Ectodermal cell (in vitro differentiated cells): ENCODE results near the gene EFCAB6.

ENCODE experiments used
- H3K27ac ChIP-seq: 2 replicates; pipeline ENCODE4 v1.7.0; 2013; ENCODE audit warnings: mild to moderate bottlenecking, low read depth, low read length; ENCODE audit not compliant: insufficient read depth, poor library complexity, severe bottlenecking
- H3K27me3 ChIP-seq: 2 replicates; pipeline ENCODE4 v1.7.0; 2013; ENCODE audit warnings: mild to moderate bottlenecking, low read length; ENCODE audit not compliant: insufficient read depth, control insufficient read depth, poor library complexity, severe bottlenecking
- H3K36me3 ChIP-seq: one replicate; pipeline ENCODE4 v1.7.0; 2013; ENCODE audit warnings: low read length; ENCODE audit not compliant: control insufficient read depth, insufficient read depth
- H3K4me1 ChIP-seq: one replicate; pipeline ENCODE4 v1.7.0; 2013; ENCODE audit warnings: low read length; ENCODE audit not compliant: control insufficient read depth, insufficient read depth
- H3K4me3 ChIP-seq: 2 replicates; pipeline ENCODE4 v1.7.0; 2013; ENCODE audit warnings: low read depth, low read length, control low read depth; ENCODE audit not compliant: insufficient read depth
- H3K9me3 ChIP-seq: 2 replicates; pipeline ENCODE4 v1.7.0; 2013; ENCODE audit warnings: mild to moderate bottlenecking, low read length, moderate library complexity; ENCODE audit not compliant: control insufficient read depth
- WGBS, 2 experiments: methylation state at CpG; one replicate each; pipeline ENCODE4 v1.1.7; 2013; ENCODE audit warnings: missing lambda C conversion rate in 2 of 2; 5-methylcytosine and 5-hydroxymethylcytosine counted together

Gene EFCAB6

DNA sequence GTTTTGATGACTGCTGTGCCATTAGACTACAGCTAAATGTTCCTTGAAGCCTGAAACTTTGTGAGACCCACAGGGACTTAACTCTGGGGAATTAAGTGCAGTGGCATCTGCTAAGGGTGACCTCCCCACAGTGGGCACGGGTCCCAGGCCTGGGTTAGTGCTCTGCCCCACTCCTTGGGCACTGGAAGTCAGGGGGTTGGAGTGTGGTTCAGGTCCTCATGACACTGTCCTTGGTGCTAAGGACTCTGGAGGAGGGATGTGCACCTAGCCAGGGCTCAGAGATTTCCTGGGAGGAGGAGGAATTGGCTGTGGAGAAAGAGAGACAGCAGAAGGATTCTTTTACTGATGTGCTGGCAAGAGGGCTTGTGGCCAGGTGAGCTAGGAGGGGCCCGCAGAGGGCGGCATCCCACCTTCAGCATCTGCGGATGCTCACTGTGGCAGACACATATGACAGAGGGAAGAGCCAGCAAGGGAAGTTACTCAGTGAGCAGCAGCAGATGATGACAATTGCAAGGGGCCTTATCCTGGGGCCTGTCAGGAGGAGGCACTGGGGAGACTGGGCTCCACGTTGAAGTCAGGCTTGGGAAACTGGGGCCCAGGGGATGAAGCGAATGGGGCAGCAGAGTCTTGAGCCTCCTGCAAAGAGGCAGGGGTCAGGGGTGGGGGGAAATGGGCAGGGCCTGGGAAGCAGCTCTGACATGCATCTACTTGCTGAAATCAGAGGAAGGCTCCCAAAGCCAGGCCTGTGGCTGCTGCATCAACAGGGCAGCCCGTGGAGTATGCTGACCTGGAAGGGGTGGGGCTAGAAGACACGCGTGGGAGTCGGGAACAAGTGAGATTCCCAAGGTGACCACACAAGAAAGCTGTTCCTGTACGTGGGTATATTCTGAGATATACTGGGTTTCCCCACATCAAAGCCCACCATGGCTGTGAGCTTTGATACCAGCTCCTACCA, 256.3 kb downstream of the EFCAB6 start:
- 89% methylated on average over 11 of the region's 11 CpGs for WGBS, 2 experiments
- H3K27ac ChIP-seq: no peak overlapping the region
- H3K4me1 ChIP-seq: no peaks in the 10 kb centered on the region
- H3K27me3 ChIP-seq: no peaks in the 10 kb centered on the region
- H3K36me3 ChIP-seq: no peaks in the 10 kb centered on the region
- no peaks in the 10 kb centered on the region for H3K9me3 ChIP-seq
- no peak overlapping the region for H3K4me3 ChIP-seq

DNA sequence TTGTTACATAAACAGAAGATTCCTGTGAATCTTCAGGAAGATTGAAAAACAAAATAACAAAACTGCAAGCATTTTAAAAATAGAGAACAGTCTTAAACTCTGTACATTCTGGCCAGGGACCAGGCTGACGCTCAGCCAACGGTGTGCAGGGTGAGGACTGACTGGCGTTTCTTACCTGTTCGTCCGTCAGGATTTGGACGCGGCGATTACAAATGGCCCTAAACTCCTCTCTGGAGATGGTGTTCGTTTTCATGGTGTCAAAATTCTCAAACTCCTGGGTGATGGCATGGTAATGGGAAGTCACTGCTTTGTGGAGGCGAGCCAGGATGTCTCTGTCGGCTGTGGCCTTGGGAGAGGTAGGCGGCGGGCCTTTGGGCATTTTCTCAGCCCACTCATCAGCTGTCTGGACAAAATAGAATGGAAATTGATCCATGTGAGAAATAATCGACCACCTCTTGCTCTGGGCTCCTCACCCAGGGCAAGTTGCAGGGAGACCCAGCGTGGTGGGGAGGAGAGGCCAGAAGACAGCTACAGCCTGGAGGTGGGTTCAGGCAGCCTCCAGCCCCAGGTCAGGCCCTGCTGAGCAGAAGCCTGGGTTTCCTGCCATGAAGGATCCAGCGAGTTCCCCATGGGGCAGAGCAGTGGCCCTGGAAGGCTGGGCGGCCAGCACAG, 257.3 kb downstream of the EFCAB6 start:
- Histone ChIP-seq H3K4me3 (no peak overlapping the region), H3K36me3 (no peaks in the 10 kb centered on the region), H3K4me1 (no peaks in the 10 kb centered on the region), H3K9me3 (no peaks in the 10 kb centered on the region), H3K27ac (no peak overlapping the region), H3K27me3 (no peaks in the 10 kb centered on the region)
- WGBS, 2 experiments: 96% methylated on average over 17 of the region's 17 CpGs

DNA sequence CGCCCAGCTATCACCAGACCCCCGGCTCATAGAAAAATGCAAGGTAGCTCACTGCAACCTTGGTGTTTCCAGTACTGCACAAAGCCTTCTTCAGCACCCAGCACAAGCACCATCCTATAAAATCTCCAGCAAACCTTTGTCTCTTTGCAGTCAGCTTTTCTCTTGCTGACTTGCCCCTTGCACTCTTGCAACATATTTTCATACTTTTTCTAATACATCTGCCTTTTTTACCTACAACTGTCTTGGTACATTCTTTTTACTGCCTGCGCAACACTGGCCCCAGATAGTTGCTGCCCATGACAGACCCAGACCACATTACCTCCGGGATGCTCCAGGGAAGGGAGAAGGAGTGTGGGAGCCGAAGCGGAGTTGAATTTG, 257.9 kb downstream of the EFCAB6 start:
- H3K36me3 ChIP-seq: no peaks in the 10 kb centered on the region
- H3K27ac ChIP-seq: no peak overlapping the region
- no peak overlapping the region for H3K4me3 ChIP-seq
- no peaks in the 10 kb centered on the region for H3K27me3 ChIP-seq
- no peaks in the 10 kb centered on the region for H3K9me3 ChIP-seq
- 94% methylated on average over 6 of the region's 6 CpGs for WGBS, 2 experiments
- H3K4me1 ChIP-seq: no peaks in the 10 kb centered on the region

DNA sequence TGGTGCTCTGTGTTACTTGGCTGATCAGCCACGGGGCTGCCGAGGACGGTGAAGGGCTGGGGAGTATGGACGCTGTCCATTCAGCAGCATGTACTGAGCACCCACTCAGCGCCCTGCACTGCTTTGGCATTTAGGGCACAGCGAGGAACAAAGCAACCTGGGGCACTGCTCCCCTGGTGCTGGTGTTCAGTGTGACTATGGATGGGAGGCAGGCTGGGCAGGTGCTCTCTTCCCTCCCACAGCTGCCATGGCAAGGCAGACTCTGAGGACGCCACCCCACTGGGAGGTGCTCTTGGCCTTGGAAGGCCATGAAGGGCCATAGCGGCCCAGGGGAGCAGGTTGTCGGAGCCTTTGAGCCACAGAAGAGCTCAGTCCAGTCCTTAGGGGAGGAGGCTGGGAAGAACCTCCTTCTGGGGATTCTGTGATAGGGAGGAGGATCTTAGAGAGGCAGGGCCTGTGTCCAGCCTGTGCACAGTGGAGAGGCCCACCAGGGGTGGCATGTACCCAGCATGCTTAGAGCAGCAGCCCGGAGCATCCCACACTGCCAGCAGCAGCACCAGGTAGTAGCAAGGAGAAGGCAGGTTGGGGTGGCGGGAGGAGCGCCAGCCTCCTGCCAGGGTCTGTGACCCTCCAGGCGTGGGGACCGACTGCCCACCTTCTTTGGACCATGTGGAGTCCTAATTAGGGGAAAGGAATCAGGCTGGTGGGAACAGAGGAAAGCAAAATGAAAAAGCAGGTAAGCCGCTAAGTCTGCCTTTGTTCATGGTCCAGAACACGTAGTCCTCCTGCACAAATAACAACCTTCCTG, 258.4 kb downstream of the EFCAB6 start:
- H3K36me3 ChIP-seq: no peaks in the 10 kb centered on the region
- no peaks in the 10 kb centered on the region for H3K4me1 ChIP-seq
- no peak overlapping the region for H3K4me3 ChIP-seq
- 93 to 95% methylated on average over 16 of the region's 16 CpGs for WGBS, 2 experiments
- no peak overlapping the region for H3K27ac ChIP-seq
- no peaks in the 10 kb centered on the region for H3K27me3 ChIP-seq
- no peaks in the 10 kb centered on the region for H3K9me3 ChIP-seq

DNA sequence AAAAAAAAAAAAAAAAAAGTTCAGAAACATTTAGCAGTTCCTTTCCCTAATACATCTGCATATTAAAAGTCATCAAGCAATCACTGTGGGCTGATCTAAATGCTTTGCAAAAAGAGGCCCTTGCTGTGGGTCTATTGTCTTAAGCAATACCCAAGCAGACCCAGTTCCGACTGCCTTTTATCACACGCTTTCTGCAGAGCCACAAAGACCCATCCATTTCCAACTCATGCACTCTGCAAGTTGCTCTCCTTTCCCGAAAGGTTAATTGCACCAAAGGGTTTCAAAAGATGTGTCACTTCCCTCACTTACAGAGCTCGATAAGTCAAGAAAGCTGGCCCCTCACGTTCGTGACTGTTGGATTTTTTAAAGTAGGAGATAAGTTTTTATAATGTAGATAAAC, 261.4 kb downstream of the EFCAB6 start:
- H3K27ac ChIP-seq: no peak overlapping the region
- H3K36me3 ChIP-seq: no peaks in the 10 kb centered on the region
- no peaks in the 10 kb centered on the region for H3K27me3 ChIP-seq
- H3K4me3 ChIP-seq: no peak overlapping the region
- H3K9me3 ChIP-seq: no peaks in the 10 kb centered on the region
- H3K4me1 ChIP-seq: no peaks in the 10 kb centered on the region
- WGBS, 2 experiments: 80% methylated on average over 6 of the region's 6 CpGs

DNA sequence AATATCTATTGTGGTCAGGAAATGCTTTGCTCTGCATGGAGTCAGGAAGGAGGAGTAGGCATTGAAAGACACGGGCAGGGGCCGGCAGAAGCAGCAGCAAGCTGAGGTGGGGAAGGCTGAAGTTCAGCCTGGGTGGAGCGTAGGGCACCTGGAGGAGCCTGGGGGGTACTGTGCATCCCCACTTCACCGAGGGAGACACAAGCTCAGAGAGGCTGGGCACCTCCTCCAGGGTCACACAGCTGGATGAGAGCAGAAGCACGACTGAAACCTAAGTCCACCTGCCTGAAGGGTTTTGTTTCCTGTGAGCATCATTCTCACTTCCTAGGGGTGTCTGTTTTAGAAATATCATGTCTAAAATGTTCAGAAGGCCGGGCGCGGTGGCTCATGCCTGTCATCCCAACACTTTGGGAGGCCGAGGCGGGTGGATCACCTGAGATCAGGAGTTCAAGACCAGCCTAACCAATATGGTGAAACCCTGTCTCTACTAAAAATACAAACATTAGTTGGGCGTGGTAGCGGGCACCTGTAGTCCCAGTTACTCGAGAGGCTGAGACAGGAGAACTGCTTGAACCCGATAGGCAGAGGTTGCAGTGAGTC, 262.0 kb downstream of the EFCAB6 start:
- no peak overlapping the region for H3K27ac ChIP-seq
- no peak overlapping the region for H3K4me3 ChIP-seq
- no peaks in the 10 kb centered on the region for H3K36me3 ChIP-seq
- no peaks in the 10 kb centered on the region for H3K27me3 ChIP-seq
- H3K9me3 ChIP-seq: no peaks in the 10 kb centered on the region
- WGBS, 2 experiments: 71 to 75% methylated on average over 14 of the region's 14 CpGs
- no peaks in the 10 kb centered on the region for H3K4me1 ChIP-seq

DNA sequence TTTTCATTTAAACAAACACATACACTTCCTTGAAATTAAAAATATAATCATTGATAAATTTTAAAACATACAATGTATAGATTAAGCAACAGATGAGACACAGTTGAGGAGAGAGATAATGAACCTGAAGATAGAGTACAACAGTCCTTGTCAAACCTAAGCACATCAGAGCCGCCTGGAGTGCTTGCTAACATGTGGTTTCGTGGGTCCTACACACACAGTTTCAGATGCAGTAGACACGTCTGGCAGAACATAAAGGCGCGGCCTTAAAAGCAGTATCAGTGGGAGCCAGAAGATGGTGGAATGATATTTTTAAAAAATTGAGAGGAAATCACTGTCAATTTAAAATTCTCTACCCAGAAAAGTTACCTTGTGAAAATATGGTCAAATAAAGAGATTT, 265.9 kb downstream of the EFCAB6 start:
- H3K9me3 ChIP-seq: no peaks in the 10 kb centered on the region
- H3K4me1 ChIP-seq: no peaks in the 10 kb centered on the region
- H3K36me3 ChIP-seq: no peaks in the 10 kb centered on the region
- H3K27me3 ChIP-seq: no peaks in the 10 kb centered on the region
- 95 to 96% methylated on average over 5 of the region's 5 CpGs for WGBS, 2 experiments
- no peak overlapping the region for H3K27ac ChIP-seq
- no peak overlapping the region for H3K4me3 ChIP-seq

DNA sequence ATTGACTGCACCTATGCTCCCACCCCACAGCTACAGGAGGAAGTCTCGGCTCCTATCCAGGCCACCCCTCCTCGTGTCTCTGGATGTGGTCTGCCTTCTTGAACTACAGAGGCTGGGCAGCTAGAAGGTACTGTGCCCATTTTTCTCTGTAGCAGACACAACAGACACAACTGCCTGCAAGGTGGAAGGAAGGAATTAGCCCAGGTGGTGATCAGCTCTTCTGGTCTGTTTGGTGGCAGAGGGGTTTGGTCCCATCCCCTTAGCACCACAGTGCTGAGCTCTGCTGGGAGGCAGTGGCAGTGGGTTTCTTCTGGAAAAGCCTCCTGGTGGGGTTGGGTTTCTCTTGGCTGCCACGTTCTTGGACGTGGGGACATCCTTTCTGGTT, 267.8 kb downstream of the EFCAB6 start:
- no peak overlapping the region for H3K4me3 ChIP-seq
- whole genome bisulfite sequencing, 2 experiments: 83 to 91% methylated on average over 4 of the region's 4 CpGs

DNA sequence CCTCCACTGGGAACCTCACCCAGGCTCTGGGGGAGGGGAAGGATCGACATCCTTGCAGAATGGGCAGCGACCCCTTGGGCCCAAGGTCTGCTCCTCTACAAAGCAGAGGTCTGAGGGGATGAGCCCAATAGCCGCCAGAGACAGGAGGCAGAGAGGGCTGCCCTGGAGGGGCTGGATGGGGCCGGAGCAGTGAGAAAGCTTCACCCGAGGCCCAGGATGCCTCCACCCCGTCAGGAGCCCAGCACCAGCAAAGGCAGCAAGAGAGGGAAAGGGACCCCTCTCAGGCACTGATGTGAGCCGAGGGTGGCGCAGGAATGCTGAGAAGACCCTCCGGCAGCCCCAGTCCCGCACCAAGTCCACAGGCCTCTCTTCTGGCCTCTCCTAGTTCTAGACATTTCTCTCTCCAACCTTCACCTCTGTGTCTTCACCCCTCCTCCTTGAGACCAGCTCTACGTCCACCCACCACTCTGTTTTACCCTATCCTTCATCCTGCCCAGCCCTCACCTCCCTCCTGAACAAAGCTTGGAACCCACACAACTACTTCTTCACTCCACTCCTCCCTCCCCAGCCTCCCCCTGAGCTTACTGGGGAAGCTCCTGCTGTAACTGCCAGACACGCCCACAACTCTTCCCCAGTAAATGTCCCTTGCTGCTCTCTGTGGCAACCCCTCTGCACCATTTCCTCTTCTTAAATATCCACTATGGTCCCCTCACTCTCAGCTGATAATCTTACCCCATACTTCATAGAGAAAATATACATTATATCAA, 268.4 kb downstream of the EFCAB6 start:
- no peaks in the 10 kb centered on the region for H3K36me3 ChIP-seq
- H3K4me1 ChIP-seq: no peaks in the 10 kb centered on the region
- no peak overlapping the region for H3K27ac ChIP-seq
- no peaks in the 10 kb centered on the region for H3K9me3 ChIP-seq
- no peak overlapping the region for H3K4me3 ChIP-seq
- no peaks in the 10 kb centered on the region for H3K27me3 ChIP-seq
- 90% methylated on average over 12 of the region's 12 CpGs for WGBS, 2 experiments

More for the DNA sequence above, 267.8 kb downstream of the EFCAB6 start:
- Histone ChIP-seq H3K27me3 (no peaks in the 10 kb centered on the region), H3K4me1 (no peaks in the 10 kb centered on the region), H3K36me3 (no peaks in the 10 kb centered on the region), H3K9me3 (no peaks in the 10 kb centered on the region), H3K27ac (no peak overlapping the region)
